SU-DHL-6 (cell line): Measurements from ENCODE around the gene TEAD1.

Experiments used
- H2AFZ ChIP-seq: fragments of 200-600 bp; sonication (generic); 2 replicates; pipeline ENCODE4 v1.6.1; 2014; ENCODE audit warnings: low read depth, mild to moderate bottlenecking, moderate library complexity, mixed read lengths, antibody characterized with exemption, low read length; ENCODE audit not compliant: severe bottlenecking
- H3F3A ChIP-seq: fragments of 200-600 bp; shearing (Covaris generic); 2 replicates; pipeline ENCODE4 v1.6.0; 2016; ENCODE audit warnings: antibody characterized with exemption, mild to moderate bottlenecking; ENCODE audit not compliant: insufficient read depth
- H3K27ac ChIP-seq: fragments of 200-600 bp; sonication (generic); 2 replicates; pipeline ENCODE4 v1.5.1; 2016; ENCODE audit warnings: low read depth, mild to moderate bottlenecking, low read length, moderate library complexity, mixed read lengths
- H3K27me3 ChIP-seq: fragments of 200-600 bp; sonication (generic), shearing (Covaris generic); 2 replicates; pipeline ENCODE4 v1.6.0; 2014; ENCODE audit warnings: mild to moderate bottlenecking, low read length
- H3K36me3 ChIP-seq: fragments of 200-600 bp; sonication (generic); 2 replicates; pipeline ENCODE4 v1.6.1; 2014; ENCODE audit warnings: mild to moderate bottlenecking, low read length, mixed read lengths
- H3K4me2 ChIP-seq: fragments of 300-600, 200-600 bp; shearing (Covaris generic), sonication (generic); 2 replicates; pipeline ENCODE4 v1.6.0; 2014; ENCODE audit warnings: low read length, low read depth, mild to moderate bottlenecking; ENCODE audit not compliant: poor library complexity, severe bottlenecking
- H3K4me3 ChIP-seq: fragments of 200-600 bp; sonication (generic); 2 replicates; pipeline ENCODE4 v1.5.1; 2014; ENCODE audit warnings: antibody characterized with exemption, low read length, mild to moderate bottlenecking, mixed read lengths; ENCODE audit not compliant: insufficient read depth, poor library complexity, severe bottlenecking
- H3K79me2 ChIP-seq: fragments of 200-600 bp; sonication (generic); 2 replicates; pipeline ENCODE4 v1.6.1; 2014; ENCODE audit warnings: mild to moderate bottlenecking, low read length, moderate library complexity; ENCODE audit not compliant: insufficient read depth
- H3K9ac ChIP-seq: fragments of 200-600 bp; sonication (generic); 2 replicates; pipeline ENCODE4 v1.7.0; 2014; ENCODE audit warnings: mild to moderate bottlenecking, low read length
- H3K9me2 ChIP-seq: fragments of 200-600 bp; sonication (generic); replicated peaks from 2 replicates; pipeline ENCODE4 v1.6.1; 2014; ENCODE audit warnings: low read length; ENCODE audit not compliant: insufficient read depth
- H3K9me3 ChIP-seq: fragments of 200-600 bp; sonication (generic); 2 replicates; pipeline ENCODE4 v1.6.1; 2014; ENCODE audit warnings: low read length, mixed read lengths; ENCODE audit not compliant: insufficient read depth
- H4K20me1 ChIP-seq: fragments of 200-600 bp; sonication (generic); 2 replicates; pipeline ENCODE4 v1.6.1; 2014; ENCODE audit warnings: low read depth, mild to moderate bottlenecking, antibody characterized with exemption, low read length, moderate library complexity, mixed read lengths
- EZH2phosphoT487 ChIP-seq: fragments of 200-600 bp; sonication (generic), shearing (Covaris generic); conservative IDR thresholded peaks from 2 replicates; pipeline ENCODE4 v1.6.1; 2018; ENCODE audit warnings: mild to moderate bottlenecking, antibody characterized with exemption, low read length, moderate library complexity, mixed read lengths
- TF ChIP-seq, protein P1 (sequence below): fragments of 200-600 bp; sonication (generic); IDR thresholded peaks from one replicate; pipeline ENCODE4 v1.5.1; 2017; ENCODE audit warnings: antibody characterized with exemption, mild to moderate bottlenecking, low read length, moderate library complexity; ENCODE audit not compliant: insufficient read depth, poor library complexity, severe bottlenecking

The TEAD1 gene

DNA sequence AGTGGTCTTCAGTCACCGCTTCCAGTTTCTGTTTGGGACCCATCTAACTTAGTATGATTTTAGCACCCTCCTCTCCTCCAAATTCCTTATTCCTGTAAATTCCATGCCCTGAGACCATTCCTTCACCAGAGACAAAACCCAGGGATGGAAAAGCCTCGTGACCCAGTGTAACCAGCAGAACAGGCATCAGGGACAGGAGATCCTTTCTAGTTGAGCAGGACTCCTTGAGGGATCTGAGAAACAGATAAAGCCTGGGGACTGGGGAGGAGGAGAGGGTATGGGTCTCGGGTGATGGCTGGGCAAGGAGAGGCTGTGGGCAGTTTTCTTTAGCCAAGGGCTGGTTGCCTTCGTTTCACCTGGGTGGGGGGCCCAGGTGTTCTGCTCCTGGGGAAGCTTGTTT, 40.9 kb downstream of the TEAD1 start:
- TF ChIP-seq, protein P1, sequence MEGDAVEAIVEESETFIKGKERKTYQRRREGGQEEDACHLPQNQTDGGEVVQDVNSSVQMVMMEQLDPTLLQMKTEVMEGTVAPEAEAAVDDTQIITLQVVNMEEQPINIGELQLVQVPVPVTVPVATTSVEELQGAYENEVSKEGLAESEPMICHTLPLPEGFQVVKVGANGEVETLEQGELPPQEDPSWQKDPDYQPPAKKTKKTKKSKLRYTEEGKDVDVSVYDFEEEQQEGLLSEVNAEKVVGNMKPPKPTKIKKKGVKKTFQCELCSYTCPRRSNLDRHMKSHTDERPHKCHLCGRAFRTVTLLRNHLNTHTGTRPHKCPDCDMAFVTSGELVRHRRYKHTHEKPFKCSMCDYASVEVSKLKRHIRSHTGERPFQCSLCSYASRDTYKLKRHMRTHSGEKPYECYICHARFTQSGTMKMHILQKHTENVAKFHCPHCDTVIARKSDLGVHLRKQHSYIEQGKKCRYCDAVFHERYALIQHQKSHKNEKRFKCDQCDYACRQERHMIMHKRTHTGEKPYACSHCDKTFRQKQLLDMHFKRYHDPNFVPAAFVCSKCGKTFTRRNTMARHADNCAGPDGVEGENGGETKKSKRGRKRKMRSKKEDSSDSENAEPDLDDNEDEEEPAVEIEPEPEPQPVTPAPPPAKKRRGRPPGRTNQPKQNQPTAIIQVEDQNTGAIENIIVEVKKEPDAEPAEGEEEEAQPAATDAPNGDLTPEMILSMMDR: no peak
- no peak for TF ChIP-seq EZH2phosphoT487
- H3K9ac ChIP-seq: no peak overlapping the region
- H3K79me2 ChIP-seq: no peaks in the 10 kb centered on the region
- no peaks in the 10 kb centered on the region for H3K36me3 ChIP-seq
- no peak overlapping the region for H3K4me2 ChIP-seq
- H3K4me3 ChIP-seq: no peak overlapping the region
- H3K9me2 ChIP-seq: no peaks in the 10 kb centered on the region
- H2AFZ ChIP-seq: no peak overlapping the region
- no peaks in the 10 kb centered on the region for H3F3A ChIP-seq
- 0 out of 2 replicates have a peak, but pooled peaks cover 4% of the 10 kb centered on the region for H3K27me3 ChIP-seq
- H3K27ac ChIP-seq: no peak overlapping the region
- H4K20me1 ChIP-seq: no peaks in the 10 kb centered on the region
- no peaks in the 10 kb centered on the region for H3K9me3 ChIP-seq

DNA sequence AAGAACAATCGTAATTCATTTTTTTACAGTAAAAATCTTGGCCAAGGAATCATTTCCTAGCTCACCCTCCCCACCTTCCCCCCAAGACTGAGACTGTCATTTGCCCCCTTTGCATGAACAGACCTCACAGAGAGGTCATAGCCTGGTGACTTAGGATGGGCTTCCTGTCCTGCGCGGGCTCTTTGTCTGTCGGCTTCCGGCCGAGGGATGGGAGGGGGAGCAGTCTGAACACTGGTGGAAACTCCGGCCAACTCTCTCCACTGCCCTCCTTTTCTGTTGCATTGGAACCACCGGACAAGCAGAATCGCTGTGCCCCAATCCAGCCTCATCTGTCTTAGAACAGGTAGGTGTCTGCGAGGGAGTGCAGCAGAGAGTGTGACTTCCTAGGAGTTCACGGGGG, 41.7 kb downstream of the TEAD1 start:
- no peaks in the 10 kb centered on the region for H3F3A ChIP-seq
- H3K9me2 ChIP-seq: no peaks in the 10 kb centered on the region
- H3K9me3 ChIP-seq: no peaks in the 10 kb centered on the region
- H2AFZ ChIP-seq: no peak overlapping the region
- 0 out of 2 replicates have a peak, but pooled peaks cover 4% of the 10 kb centered on the region for H3K27me3 ChIP-seq
- H4K20me1 ChIP-seq: no peaks in the 10 kb centered on the region
- no peak overlapping the region for H3K27ac ChIP-seq
- H3K36me3 ChIP-seq: no peaks in the 10 kb centered on the region
- no peak overlapping the region for H3K9ac ChIP-seq
- H3K4me3 ChIP-seq: no peak overlapping the region
- no peak overlapping the region for H3K4me2 ChIP-seq
- no peak for TF ChIP-seq EZH2phosphoT487
- TF ChIP-seq, protein P1: no peak
- no peaks in the 10 kb centered on the region for H3K79me2 ChIP-seq

DNA sequence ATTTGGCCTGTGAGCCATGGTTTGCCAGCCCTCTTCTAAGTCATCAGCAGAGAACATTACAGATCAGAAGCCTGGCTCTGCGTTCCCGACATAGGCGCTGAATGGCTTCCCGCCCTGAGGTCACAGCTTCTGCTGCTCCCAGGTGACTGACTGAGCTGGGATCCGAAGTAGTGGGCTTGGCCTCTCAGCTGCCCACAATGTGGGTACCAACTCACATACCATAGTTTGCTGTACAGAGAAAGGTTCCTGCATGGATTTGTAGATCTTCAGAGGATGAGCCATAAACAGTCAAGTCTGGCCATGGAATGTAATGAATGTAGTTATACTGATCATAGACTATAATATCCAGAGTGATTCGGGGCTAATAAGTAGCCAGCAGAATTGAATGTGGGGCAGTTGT, 42.6 kb downstream of the TEAD1 start:
- H3K4me3 ChIP-seq: no peak overlapping the region
- no peak for TF ChIP-seq EZH2phosphoT487
- TF ChIP-seq, protein P1: no peak
- no peaks in the 10 kb centered on the region for H3F3A ChIP-seq
- H3K27ac ChIP-seq: no peak overlapping the region
- H3K27me3 ChIP-seq: 0 out of 2 replicates have a peak, but pooled peaks cover 4% of the 10 kb centered on the region
- no peaks in the 10 kb centered on the region for H3K9me3 ChIP-seq
- H3K4me2 ChIP-seq: no peak overlapping the region
- H3K9ac ChIP-seq: no peak overlapping the region
- H3K79me2 ChIP-seq: no peaks in the 10 kb centered on the region
- no peak overlapping the region for H2AFZ ChIP-seq
- no peaks in the 10 kb centered on the region for H3K9me2 ChIP-seq
- H4K20me1 ChIP-seq: no peaks in the 10 kb centered on the region
- H3K36me3 ChIP-seq: no peaks in the 10 kb centered on the region
